K562 (cell line): Measurements from ENCODE around the gene GPD2. TPM values are rescaled to one million over a fixed set of nuclear protein-coding genes. Genes with fewer than 3 reads are reported as not detected.

Experiments
- ASH1L ChIP-seq: fragments of 450-650 bp; IDR thresholded peaks from 2 replicates; pipeline ENCODE4 v1.6.1; 2018; ENCODE audit warnings: borderline replicate concordance, mild to moderate bottlenecking, low read depth; ENCODE audit not compliant: partially characterized antibody
- C11orf30 ChIP-seq: fragments of 450-650 bp; IDR thresholded peaks from 2 replicates; pipeline ENCODE4 v1.6.1; 2016; ENCODE audit warnings: low read depth, mild to moderate bottlenecking
- CBFA2T3 ChIP-seq: fragments of 450-650 bp; IDR thresholded peaks from 2 replicates; pipeline ENCODE4 v1.6.1; 2017
- CHD4 ChIP-seq: fragments of 200-600 bp; sonication (generic); IDR thresholded peaks from 3 replicates; pipeline ENCODE4 v1.6.1; 2012; ENCODE audit warnings: low read depth, mild to moderate bottlenecking, mixed read lengths, low read length, inconsistent platforms; ENCODE audit not compliant: insufficient read depth, insufficient replicate concordance, poor library complexity, severe bottlenecking
- FOSL1 ChIP-seq: fragments of 200-800 bp; sonication (Bioruptor generic); conservative IDR thresholded peaks from 2 replicates; pipeline ENCODE4 v1.6.1; 2016; ENCODE audit warnings: missing genetic modification characterization, missing compliant biosample characterization
- NELFE ChIP-seq: IDR thresholded peaks from 2 replicates; pipeline ENCODE4 v1.6.1; 2011; ENCODE audit warnings: mild to moderate bottlenecking; ENCODE audit not compliant: insufficient read depth, insufficient read length
- NFE2 ChIP-seq: IDR thresholded peaks from 2 replicates; pipeline ENCODE4 v1.6.1; 2014; ENCODE audit warnings: antibody characterized with exemption, low read depth
- NR3C1 ChIP-seq: sonication (generic); formaldehyde crosslinking; IDR thresholded peaks from 2 replicates; pipeline ENCODE4 v1.8.1; 2022; ENCODE audit warnings: missing genetic modification reagents
- RFX1 ChIP-seq: fragments of 450-650 bp; IDR thresholded peaks from 2 replicates; pipeline ENCODE4 v1.6.1; 2016; ENCODE audit warnings: mild to moderate bottlenecking, moderate library complexity
- SOX6 ChIP-seq: fragments of 450-650 bp; IDR thresholded peaks from 2 replicates; pipeline ENCODE4 v1.6.1; 2014; ENCODE audit warnings: mild to moderate bottlenecking
- SP2 ChIP-seq: IDR thresholded peaks from 2 replicates; pipeline ENCODE4 v1.6.1; 2011; ENCODE audit warnings: mild to moderate bottlenecking, low read depth, low read length, moderate library complexity; ENCODE audit not compliant: poor library complexity, severe bottlenecking; ENCODE audit errors: extremely low read depth
- ZC3H11A ChIP-seq: IDR thresholded peaks from 2 replicates; pipeline ENCODE4 v1.6.1; 2012; ENCODE audit warnings: low read depth, low read length, improper control_type of control experiment
- ZNF146 ChIP-seq: IDR thresholded peaks from one replicate; pipeline ENCODE4 v1.6.1; 2018; ENCODE audit warnings: missing compliant biosample characterization; ENCODE audit not compliant: unreplicated experiment
- polyA plus RNA-seq, 8 experiments: library from polyadenylated mRNA; depleted of rRNA in 4 of 8; stranded (reverse) in 5 of 8; unstranded in 3 of 8; fragments of >200 nt; fragmentation: Nextera tagmentation in 2 of 8; fragmentation: Illumina TruSeq in 1 of 8; extraction: Ambion mirVana in 2 of 8; extraction: Trizol in 1 of 8; gene quantifications; 2 replicates each; pipeline versions ENCODE4 v1.2.1 to v1.2.3, GENCODE V29; 2011 to 2014; ENCODE audit warnings: inconsistent platforms in 1 of 8, missing spikeins in 1 of 8
- total RNA-seq, 7 experiments: library from RNA; depleted of rRNA in 6 of 7; stranded (reverse); fragments of >200 nt in 6 of 7; fragmentation: Illumina TruSeq in 2 of 7; extraction: Trizol in 2 of 7; gene quantifications; 2 replicates each; pipeline versions ENCODE4 v1.2.1 to v1.2.3, GENCODE V29; 2011 to 2021; ENCODE audit warnings: low replicate concordance in 1 of 7
- TF ChIP-seq, protein P1 (sequence below): fragments of 250-450 bp; sonication (Bioruptor Pico); IDR thresholded peaks from 2 replicates; pipeline ENCODE4 v1.6.1; 2021; ENCODE audit warnings: mild to moderate bottlenecking
- TF ChIP-seq, protein P2 (sequence below): sonication (generic); formaldehyde crosslinking; IDR thresholded peaks from 2 replicates; pipeline ENCODE4 v1.8.1; 2023; ENCODE audit warnings: mild to moderate bottlenecking, missing genetic modification reagents
- TF ChIP-seq, protein P3 (sequence below): sonication (generic); formaldehyde crosslinking; IDR thresholded peaks from 2 replicates; pipeline ENCODE4 v1.9.0; 2022; ENCODE audit warnings: mild to moderate bottlenecking, missing genetic modification reagents
- TF ChIP-seq, protein P4 (sequence below): fragments of 450-650 bp; IDR thresholded peaks from 2 replicates; pipeline ENCODE4 v1.6.1; 2016; ENCODE audit warnings: mild to moderate bottlenecking
- TF ChIP-seq, protein P5 (sequence below): IDR thresholded peaks from 3 replicates; pipeline ENCODE4 v1.6.1; 2011; ENCODE audit warnings: borderline replicate concordance, mild to moderate bottlenecking; ENCODE audit not compliant: insufficient read length, insufficient read depth
- TF ChIP-seq, protein P6 (sequence below): fragments of 250-450 bp; sonication (Bioruptor Pico); IDR thresholded peaks from 2 replicates; pipeline ENCODE4 v1.5.0; 2020; ENCODE audit warnings: mild to moderate bottlenecking

GPD2 gene
- total and polyA plus RNA-seq, 9 of the 15 experiments (the other 6 are each of a cell fraction or from before 2014, with no cell fraction given): 5.2 to 39.2 (median 19.0) TPM

DNA sequence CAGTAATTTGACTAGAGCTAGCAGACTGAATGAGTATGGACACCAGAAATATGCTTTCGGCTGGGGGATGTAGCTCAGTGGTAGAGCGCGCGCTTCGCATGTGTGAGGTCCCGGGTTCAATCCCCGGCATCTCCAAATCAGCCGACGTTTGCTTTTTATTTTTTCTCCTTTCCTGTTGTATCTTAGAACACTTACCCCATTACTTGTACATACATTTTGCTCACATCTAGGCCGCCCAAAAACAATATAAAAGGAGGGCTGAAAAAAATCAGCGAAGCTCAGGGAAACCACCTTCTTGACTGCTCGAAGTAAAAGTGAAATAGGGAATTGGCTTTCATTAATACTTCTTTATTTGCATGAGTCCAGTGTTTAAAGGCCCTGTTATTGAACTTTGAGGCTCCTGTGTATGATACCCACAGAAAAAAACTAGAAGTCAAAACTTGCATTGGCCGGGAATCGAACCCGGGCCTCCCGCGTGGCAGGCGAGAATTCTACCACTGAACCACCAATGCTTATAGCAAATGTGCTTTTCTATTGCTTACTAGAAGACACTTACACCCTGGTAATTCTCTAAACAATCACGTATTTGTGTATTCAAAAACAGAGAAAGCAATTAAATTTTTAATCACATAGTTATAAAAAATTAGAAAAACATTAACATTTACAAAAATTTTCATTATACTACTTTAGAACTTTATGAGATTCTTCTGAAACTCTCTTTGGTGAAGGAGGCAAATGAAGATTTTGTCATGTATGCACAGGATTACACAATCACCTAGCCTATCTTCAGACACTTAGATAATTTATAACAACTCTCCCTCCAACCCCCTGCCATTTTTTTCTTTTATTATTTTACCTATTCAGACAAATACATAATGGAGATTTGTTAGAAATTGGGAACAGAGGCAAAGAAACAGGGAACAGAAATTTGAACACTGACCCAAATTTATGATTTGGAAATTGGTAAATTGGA lies 35.2 kb upstream of the GPD2 start (continued):
- TF ChIP-seq ZC3H11A (no peak), FOSL1 (tag) (peak; percentile 44), RFX1 (no peak), NELFE (no peak), ZNF146 (CRISPR knock-in tag) (no peak), C11orf30 (no peak), NR3C1 (no peak), CBFA2T3 (no peak), CHD4 (no peak), SP2 (no peak), ASH1L (no peak), NFE2 (no peak), SOX6 (no peak)
- TF ChIP-seq, protein P1, sequence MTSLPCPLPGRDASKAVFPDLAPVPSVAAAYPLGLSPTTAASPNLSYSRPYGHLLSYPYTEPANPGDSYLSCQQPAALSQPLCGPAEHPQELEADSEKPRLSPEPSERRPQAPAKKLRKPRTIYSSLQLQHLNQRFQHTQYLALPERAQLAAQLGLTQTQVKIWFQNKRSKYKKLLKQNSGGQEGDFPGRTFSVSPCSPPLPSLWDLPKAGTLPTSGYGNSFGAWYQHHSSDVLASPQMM (CRISPR knock-in tag): no peak
- TF ChIP-seq, protein P2, sequence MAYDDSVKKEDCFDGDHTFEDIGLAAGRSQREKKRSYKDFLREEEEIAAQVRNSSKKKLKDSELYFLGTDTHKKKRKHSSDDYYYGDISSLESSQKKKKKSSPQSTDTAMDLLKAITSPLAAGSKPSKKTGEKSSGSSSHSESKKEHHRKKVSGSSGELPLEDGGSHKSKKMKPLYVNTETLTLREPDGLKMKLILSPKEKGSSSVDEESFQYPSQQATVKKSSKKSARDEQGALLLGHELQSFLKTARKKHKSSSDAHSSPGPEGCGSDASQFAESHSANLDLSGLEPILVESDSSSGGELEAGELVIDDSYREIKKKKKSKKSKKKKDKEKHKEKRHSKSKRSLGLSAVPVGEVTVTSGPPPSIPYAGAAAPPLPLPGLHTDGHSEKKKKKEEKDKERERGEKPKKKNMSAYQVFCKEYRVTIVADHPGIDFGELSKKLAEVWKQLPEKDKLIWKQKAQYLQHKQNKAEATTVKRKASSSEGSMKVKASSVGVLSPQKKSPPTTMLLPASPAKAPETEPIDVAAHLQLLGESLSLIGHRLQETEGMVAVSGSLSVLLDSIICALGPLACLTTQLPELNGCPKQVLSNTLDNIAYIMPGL (CRISPR knock-in tag): peak; percentile 88; the same call in 1 of the 2 replicates
- TF ChIP-seq, protein P3, sequence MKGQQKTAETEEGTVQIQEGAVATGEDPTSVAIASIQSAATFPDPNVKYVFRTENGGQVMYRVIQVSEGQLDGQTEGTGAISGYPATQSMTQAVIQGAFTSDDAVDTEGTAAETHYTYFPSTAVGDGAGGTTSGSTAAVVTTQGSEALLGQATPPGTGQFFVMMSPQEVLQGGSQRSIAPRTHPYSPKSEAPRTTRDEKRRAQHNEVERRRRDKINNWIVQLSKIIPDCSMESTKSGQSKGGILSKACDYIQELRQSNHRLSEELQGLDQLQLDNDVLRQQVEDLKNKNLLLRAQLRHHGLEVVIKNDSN (CRISPR knock-in tag): no peak
- TF ChIP-seq, protein P4, sequence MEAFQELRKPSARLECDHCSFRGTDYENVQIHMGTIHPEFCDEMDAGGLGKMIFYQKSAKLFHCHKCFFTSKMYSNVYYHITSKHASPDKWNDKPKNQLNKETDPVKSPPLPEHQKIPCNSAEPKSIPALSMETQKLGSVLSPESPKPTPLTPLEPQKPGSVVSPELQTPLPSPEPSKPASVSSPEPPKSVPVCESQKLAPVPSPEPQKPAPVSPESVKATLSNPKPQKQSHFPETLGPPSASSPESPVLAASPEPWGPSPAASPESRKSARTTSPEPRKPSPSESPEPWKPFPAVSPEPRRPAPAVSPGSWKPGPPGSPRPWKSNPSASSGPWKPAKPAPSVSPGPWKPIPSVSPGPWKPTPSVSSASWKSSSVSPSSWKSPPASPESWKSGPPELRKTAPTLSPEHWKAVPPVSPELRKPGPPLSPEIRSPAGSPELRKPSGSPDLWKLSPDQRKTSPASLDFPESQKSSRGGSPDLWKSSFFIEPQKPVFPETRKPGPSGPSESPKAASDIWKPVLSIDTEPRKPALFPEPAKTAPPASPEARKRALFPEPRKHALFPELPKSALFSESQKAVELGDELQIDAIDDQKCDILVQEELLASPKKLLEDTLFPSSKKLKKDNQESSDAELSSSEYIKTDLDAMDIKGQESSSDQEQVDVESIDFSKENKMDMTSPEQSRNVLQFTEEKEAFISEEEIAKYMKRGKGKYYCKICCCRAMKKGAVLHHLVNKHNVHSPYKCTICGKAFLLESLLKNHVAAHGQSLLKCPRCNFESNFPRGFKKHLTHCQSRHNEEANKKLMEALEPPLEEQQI: 0 out of 2 replicates have a peak, but pooled peaks have one; percentile 58
- TF ChIP-seq, protein P5, sequence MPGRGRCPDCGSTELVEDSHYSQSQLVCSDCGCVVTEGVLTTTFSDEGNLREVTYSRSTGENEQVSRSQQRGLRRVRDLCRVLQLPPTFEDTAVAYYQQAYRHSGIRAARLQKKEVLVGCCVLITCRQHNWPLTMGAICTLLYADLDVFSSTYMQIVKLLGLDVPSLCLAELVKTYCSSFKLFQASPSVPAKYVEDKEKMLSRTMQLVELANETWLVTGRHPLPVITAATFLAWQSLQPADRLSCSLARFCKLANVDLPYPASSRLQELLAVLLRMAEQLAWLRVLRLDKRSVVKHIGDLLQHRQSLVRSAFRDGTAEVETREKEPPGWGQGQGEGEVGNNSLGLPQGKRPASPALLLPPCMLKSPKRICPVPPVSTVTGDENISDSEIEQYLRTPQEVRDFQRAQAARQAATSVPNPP: no peak
- TF ChIP-seq, protein P6, sequence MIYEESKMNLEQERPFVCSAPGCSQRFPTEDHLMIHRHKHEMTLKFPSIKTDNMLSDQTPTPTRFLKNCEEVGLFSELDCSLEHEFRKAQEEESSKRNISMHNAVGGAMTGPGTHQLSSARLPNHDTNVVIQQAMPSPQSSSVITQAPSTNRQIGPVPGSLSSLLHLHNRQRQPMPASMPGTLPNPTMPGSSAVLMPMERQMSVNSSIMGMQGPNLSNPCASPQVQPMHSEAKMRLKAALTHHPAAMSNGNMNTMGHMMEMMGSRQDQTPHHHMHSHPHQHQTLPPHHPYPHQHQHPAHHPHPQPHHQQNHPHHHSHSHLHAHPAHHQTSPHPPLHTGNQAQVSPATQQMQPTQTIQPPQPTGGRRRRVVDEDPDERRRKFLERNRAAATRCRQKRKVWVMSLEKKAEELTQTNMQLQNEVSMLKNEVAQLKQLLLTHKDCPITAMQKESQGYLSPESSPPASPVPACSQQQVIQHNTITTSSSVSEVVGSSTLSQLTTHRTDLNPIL: peak; percentile 69; the same call in 1 of the 2 replicates
